NB4 (cell line): ENCODE results near the gene PRKD1.
"Not testable (repeated sequence)": the region's sequence is repeated elsewhere in the genome, so short reads cannot be mapped to it uniquely, and the experiment has no call there.

Source experiments
- CTCF ChIP-seq: IDR thresholded peaks from one replicate; pipeline ENCODE4 v1.5.1; 2012; ENCODE audit warnings: low read depth, low read length
- MAX ChIP-seq: IDR thresholded peaks from 2 replicates; pipeline ENCODE4 v1.6.1; 2011; ENCODE audit warnings: low read depth, low read length
- MYC ChIP-seq: IDR thresholded peaks from 2 replicates; pipeline ENCODE4 v1.6.1; 2011; ENCODE audit warnings: low read depth, low read length
- POLR2A ChIP-seq: IDR thresholded peaks from 2 replicates; pipeline ENCODE4 v1.6.1; 2011; ENCODE audit warnings: mild to moderate bottlenecking; ENCODE audit not compliant: insufficient read length; ENCODE audit errors: extremely low read depth

GRCh38 chr14:29840369-29840892 lies 87.2 kb downstream of the PRKD1 start:
- not testable (repeated sequence) for TF ChIP-seq CTCF, MYC, POLR2A, MAX
